Measurements from ENCODE around the gene CAPN2. TPM values are rescaled to one million over a fixed set of nuclear protein-coding genes. Genes with fewer than 3 reads are reported as not detected.

CAPN2 gene
- 10 to 100 TPM; 31.1 to 33.1 TPM for total RNA-seq

DNA sequence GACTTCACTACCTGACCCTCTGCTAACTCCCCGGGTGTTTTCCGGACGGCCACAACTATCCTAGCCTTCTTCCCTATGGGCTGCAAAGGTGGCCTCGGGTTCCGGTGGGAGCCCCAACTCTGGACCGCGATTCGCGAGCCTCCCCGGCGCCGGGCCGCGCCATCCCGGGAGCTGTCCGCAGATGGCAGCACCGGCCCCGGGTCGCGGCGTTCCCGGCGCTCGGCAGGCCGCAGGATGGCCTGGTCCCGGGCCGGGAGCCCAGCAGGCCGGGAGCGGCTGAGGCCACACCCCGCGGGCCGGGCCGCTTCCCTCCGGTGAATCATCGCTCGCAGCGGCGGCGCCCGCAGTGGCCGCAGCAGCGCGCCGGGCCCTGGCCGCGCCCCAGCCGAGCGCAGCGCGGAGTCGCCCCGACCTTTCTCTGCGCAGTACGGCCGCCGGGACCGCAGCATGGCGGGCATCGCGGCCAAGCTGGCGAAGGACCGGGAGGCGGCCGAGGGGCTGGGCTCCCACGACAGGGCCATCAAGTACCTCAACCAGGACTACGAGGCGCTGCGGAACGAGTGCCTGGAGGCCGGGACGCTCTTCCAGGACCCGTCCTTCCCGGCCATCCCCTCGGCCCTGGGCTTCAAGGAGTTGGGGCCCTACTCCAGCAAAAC, at the start of gene CAPN2:
Gene CAPN2, plus strand, starts transcription at position 346 of the 656 bp plus-strand sequence. Its CDS starts 102 bp downstream, at position 448.
- peak; percentile 47 for ATAC-seq
- peaks cover 2% of the 10 kb centered on the region for H3K36me3 Mint-ChIP-seq (ENCODE audit: low read depth)
- intact Hi-C loops (cut with DNase I, micrococcal nuclease) = loop anchor here (1.0 to 10.0 kb wide), 6 partner anchors 14 to 785 kb away; partner anchors contain the start of genes DEGS1 (in 1 of the 2) and WDR26 (in 1 of the 2)
- H3K4me1 Mint-ChIP-seq = peaks cover 62% of the 10 kb centered on the region
- DNase-seq = peak; percentile 76
- H3K27me3 Mint-ChIP-seq = no peaks in the 10 kb centered on the region
- no peaks in the 10 kb centered on the region for H3K9me3 Mint-ChIP-seq (ENCODE audit: low read depth)
- H3K27ac Mint-ChIP-seq = peak within 1 kb of the TSS; percentile 82
- ChIA-PET POLR2A (no interaction called here), CTCF (interaction anchor here (0.6 to 2.1 kb wide), 6 partner anchors 8 to 203 kb away, joined by 3 to 10 read pairs (median 4); no protein-coding TSS in a partner anchor)
- peak within 1 kb of the TSS; percentile 80 for H3K4me3 Mint-ChIP-seq

GRCh38 chr1:223662943-223663342, 49.4 kb upstream of the CAPN2 start:
- no peak overlapping the region for H3K4me3 Mint-ChIP-seq
- peaks cover 3% of the 10 kb centered on the region for H3K27me3 Mint-ChIP-seq
- H3K4me1 Mint-ChIP-seq = no peaks in the 10 kb centered on the region

DNA sequence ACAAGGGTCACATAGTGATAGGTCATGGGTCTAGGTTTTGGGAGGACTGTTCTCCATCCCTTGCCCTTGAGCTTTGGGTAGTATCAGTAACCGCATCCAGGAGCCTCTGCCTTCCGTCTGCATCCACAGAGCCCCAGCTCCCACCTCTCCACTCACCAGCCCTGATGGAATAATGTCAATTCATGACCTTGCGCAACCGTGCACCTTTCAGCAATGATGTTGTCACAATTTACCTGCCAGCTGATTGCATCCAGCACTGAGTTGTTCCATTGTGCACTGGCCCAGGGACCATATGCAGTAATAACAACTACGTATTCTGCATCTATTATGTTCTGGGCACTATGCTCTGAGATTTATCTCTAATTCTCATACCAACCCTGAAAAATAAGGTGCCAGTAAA, 48.2 kb upstream of the CAPN2 start:
- H3K9me3 Mint-ChIP-seq (ENCODE audit: low read depth) = no peaks in the 10 kb centered on the region
- no peak overlapping the region for H3K4me3 Mint-ChIP-seq
- no peaks in the 10 kb centered on the region for H3K36me3 Mint-ChIP-seq (ENCODE audit: low read depth)
- peaks cover 3% of the 10 kb centered on the region for H3K27me3 Mint-ChIP-seq
- DNase-seq = no peak
- POLR2A ChIA-PET = no interaction called here
- H3K4me1 Mint-ChIP-seq = no peaks in the 10 kb centered on the region
- no peak overlapping the region for H3K27ac Mint-ChIP-seq
- CTCF ChIA-PET = interaction anchor here (0.8 to 1.4 kb wide), 2 partner anchors 11 to 17 kb away, joined by 3 read pairs; no protein-coding TSS in a partner anchor
- intact Hi-C loops (cut with DNase I, micrococcal nuclease) = no loop called here
- no peak for ATAC-seq

More at GRCh38 chr1:223662943-223663342, 49.4 kb upstream of the CAPN2 start:
- ATAC-seq = no peak
- Mint-ChIP-seq H3K27ac (no peak overlapping the region), H3K36me3 (ENCODE audit: low read depth) (no peaks in the 10 kb centered on the region), H3K9me3 (ENCODE audit: low read depth) (no peaks in the 10 kb centered on the region)
- ChIA-PET POLR2A (no interaction called here), CTCF (interaction anchor here (1.0 kb wide), 1 partner anchor 31 kb away, joined by 3 read pairs; no protein-coding TSS in a partner anchor)
- no peak for DNase-seq
- intact Hi-C loops (cut with DNase I, micrococcal nuclease) = no loop called here

- no peaks in the 10 kb centered on the region for H3K36me3 Mint-ChIP-seq (ENCODE audit: low read depth)
Observed at GRCh38 chr1:223665592-223666312, 46.6 kb upstream of the CAPN2 start, which contains the start of gene CAPN8. Gene CAPN8 (minus strand): TSS chr1:223665701. CDS start chr1:223665646, 55 bp downstream.

DNA sequence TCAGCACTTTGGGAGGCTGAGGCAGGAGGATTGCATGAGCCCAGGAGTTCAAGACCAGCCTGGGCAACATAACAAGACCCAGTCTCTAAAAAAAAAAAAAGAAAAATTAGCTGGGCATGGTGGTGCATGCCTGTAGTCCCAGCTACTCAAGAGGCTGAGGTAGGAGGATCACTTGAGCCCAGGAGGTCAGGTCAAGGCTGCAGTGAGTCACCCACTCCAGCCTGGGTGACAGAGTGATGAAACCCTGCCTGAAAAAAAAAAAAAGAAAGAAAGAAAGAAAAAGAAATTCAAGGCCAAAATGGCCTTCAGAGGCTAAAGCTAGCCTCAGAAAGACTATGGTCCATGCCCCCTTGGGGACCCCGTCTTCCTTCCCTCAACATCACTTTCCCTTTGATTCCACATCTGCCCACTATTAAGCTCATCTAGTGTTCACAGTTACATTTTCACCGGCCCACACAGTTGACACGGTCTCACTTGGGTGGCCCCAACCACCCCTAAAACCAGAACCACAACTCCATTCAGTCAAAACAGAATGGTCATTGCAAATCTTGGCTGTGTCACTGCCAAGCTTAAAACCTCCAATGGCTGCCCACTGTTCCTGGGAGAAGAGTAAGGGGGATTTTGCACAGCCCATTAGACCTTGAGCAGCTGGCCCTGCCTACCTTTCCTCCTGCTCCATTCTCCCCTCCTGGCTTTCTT, 44.7 kb upstream of the CAPN2 start:
- Mint-ChIP-seq H3K27me3 (peaks cover 3% of the 10 kb centered on the region), H3K4me3 (no peak overlapping the region), H3K4me1 (no peaks in the 10 kb centered on the region), H3K27ac (no peak overlapping the region), H3K9me3 (ENCODE audit: low read depth) (no peaks in the 10 kb centered on the region), H3K36me3 (ENCODE audit: low read depth) (no peaks in the 10 kb centered on the region)
- ATAC-seq (no peak), DNase-seq (no peak)
- POLR2A ChIA-PET = no interaction called here
- intact Hi-C loops (cut with DNase I, micrococcal nuclease) = no loop called here
- CTCF ChIA-PET = interaction anchor here (0.6 to 1.0 kb wide), 3 partner anchors 16 to 139 kb away, joined by 3 read pairs; no protein-coding TSS in a partner anchor

More at GRCh38 chr1:223665592-223666312, 46.6 kb upstream of the CAPN2 start, which contains the start of gene CAPN8:
- no peaks in the 10 kb centered on the region for H3K4me1 Mint-ChIP-seq
- intact Hi-C loops (cut with DNase I, micrococcal nuclease) = no loop called here
- H3K4me3 Mint-ChIP-seq = no peak within 1 kb of the TSS
- H3K9me3 Mint-ChIP-seq (ENCODE audit: low read depth) = no peaks in the 10 kb centered on the region
- no peak within 1 kb of the TSS for H3K27ac Mint-ChIP-seq
- DNase-seq (no peak), ATAC-seq (no peak)
- peaks cover 3% of the 10 kb centered on the region for H3K27me3 Mint-ChIP-seq
- ChIA-PET CTCF (interaction anchor here (0.6 kb wide), 1 partner anchor 30 kb away, joined by 3 read pairs; no protein-coding TSS in a partner anchor), POLR2A (no interaction called here)

- ChIA-PET POLR2A (no interaction called here), CTCF (interaction anchor here (0.7 to 0.8 kb wide), 2 partner anchors 9 to 57 kb away, joined by 3 to 4 read pairs; no protein-coding TSS in a partner anchor)
- H3K9me3 Mint-ChIP-seq (ENCODE audit: low read depth) = peaks cover 4% of the 10 kb centered on the region
- ATAC-seq (no peak), DNase-seq (no peak)
- no peak overlapping the region for H3K4me3 Mint-ChIP-seq
- peaks cover under 1% of the 10 kb centered on the region for H3K27me3 Mint-ChIP-seq
- no peaks in the 10 kb centered on the region for H3K4me1 Mint-ChIP-seq
- intact Hi-C loops (cut with DNase I, micrococcal nuclease) = no loop called here
- no peak overlapping the region for H3K27ac Mint-ChIP-seq
- H3K36me3 Mint-ChIP-seq (ENCODE audit: low read depth) = no peaks in the 10 kb centered on the region
Observed at GRCh38 chr1:223669003-223669795, 43.1 kb upstream of the CAPN2 start.

GRCh38 chr1:223670458-223671159, 41.7 kb upstream of the CAPN2 start:
- no peak overlapping the region for H3K27ac Mint-ChIP-seq
- intact Hi-C loops (cut with DNase I, micrococcal nuclease) = no loop called here
- POLR2A ChIA-PET = no interaction called here
- H3K36me3 Mint-ChIP-seq (ENCODE audit: low read depth) = peaks cover 4% of the 10 kb centered on the region
- peak; percentile 47 for DNase-seq
- H3K4me3 Mint-ChIP-seq = no peak overlapping the region
- no peaks in the 10 kb centered on the region for H3K27me3 Mint-ChIP-seq
- H3K4me1 Mint-ChIP-seq = no peaks in the 10 kb centered on the region
- peak; percentile 70 for ATAC-seq
- CTCF ChIA-PET = no interaction called here
- peaks cover 12% of the 10 kb centered on the region for H3K9me3 Mint-ChIP-seq (ENCODE audit: low read depth)

DNA sequence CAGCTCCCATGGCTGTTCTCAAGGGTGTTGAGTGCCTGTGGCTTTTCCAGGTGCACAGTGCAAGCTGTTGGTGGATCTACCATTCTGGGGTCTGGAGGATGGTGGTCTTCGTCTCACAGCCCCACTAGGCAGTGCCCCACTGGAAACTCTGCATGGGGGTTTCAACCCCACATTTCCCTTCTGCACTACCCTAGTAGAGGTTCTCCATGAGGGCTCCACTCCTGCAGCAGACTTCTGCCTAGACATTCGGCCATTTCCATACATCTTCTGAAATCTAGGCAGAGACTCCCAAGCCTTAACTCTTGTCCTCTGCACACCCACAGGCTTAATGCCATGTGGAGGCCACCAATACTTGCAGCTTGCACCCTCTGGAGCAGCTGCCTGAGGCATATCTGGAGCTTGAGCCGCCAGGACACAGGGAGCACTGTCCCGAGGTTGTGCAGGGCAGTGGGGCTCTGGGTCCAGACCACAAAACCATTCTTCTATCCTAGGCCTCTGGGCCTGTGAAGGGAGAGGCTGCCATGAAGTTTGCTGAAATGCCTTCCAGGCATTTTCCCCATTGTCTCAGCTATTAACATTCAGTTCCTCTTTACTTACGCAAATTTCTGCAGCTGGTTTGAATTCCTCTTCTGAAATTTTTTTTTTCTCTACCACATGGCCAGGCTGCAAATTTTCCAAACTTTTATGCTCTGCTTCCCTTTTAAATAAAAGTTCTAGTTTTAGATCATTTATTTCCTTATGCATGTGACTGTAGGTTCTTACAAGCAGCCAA, 38.0 kb upstream of the CAPN2 start:
- POLR2A ChIA-PET = no interaction called here
- DNase-seq = no peak
- ATAC-seq = no peak
- Mint-ChIP-seq H3K4me3 (no peak overlapping the region), H3K27me3 (no peaks in the 10 kb centered on the region), H3K4me1 (no peaks in the 10 kb centered on the region), H3K9me3 (ENCODE audit: low read depth) (peaks cover 17% of the 10 kb centered on the region), H3K27ac (no peak overlapping the region), H3K36me3 (ENCODE audit: low read depth) (peaks cover 4% of the 10 kb centered on the region)
- intact Hi-C loops (cut with DNase I, micrococcal nuclease) = no loop called here
- CTCF ChIA-PET = interaction anchor here (0.7 to 1.4 kb wide), 3 partner anchors 10 to 1256 kb away, joined by 3 to 4 read pairs (median 3); no protein-coding TSS in a partner anchor

GRCh38 chr1:223678841-223679240, 33.5 kb upstream of the CAPN2 start:
- Mint-ChIP-seq H3K27me3 (no peaks in the 10 kb centered on the region), H3K36me3 (ENCODE audit: low read depth) (peaks cover 4% of the 10 kb centered on the region), H3K27ac (no peak overlapping the region), H3K4me3 (no peak overlapping the region), H3K9me3 (ENCODE audit: low read depth) (peaks cover 13% of the 10 kb centered on the region), H3K4me1 (no peaks in the 10 kb centered on the region)
- ChIA-PET POLR2A (no interaction called here), CTCF (interaction anchor here (1.0 to 1.1 kb wide), 2 partner anchors 51 to 71 kb away, joined by 3 read pairs; no protein-coding TSS in a partner anchor)
- DNase-seq = no peak
- intact Hi-C loops (cut with DNase I, micrococcal nuclease) = no loop called here
- ATAC-seq = no peak

DNA sequence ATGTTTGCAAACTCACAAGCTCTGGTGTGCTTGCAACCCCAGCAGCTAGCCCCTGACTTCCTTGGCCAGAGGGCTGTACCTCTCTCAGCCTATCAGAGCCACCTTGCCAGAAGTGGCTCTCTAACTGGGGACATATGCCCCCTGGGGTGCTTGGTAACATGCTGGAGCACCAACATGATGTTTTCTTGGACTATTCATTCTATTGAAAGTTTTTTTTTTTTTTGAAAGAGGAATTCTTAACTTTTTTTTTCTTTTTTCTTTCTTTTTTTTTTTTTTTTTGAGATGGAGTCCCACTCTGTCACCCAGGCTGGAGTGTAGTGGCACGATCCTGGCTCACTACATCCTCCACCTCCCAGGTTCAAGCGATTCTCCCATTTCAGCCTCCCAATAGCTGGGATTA, 32.2 kb upstream of the CAPN2 start:
- no peaks in the 10 kb centered on the region for H3K4me1 Mint-ChIP-seq
- H3K27me3 Mint-ChIP-seq = no peaks in the 10 kb centered on the region
- CTCF ChIA-PET = interaction anchor here (0.7 to 1.3 kb wide), 4 partner anchors 8 to 554 kb away, joined by 3 to 4 read pairs (median 3); no protein-coding TSS in a partner anchor
- no peak overlapping the region for H3K4me3 Mint-ChIP-seq
- H3K9me3 Mint-ChIP-seq (ENCODE audit: low read depth) = peaks cover 5% of the 10 kb centered on the region
- H3K27ac Mint-ChIP-seq = no peak overlapping the region
- no peaks in the 10 kb centered on the region for H3K36me3 Mint-ChIP-seq (ENCODE audit: low read depth)
- ATAC-seq (no peak), DNase-seq (no peak)
- intact Hi-C loops (cut with DNase I, micrococcal nuclease) = loop anchor here (5.0 to 10.0 kb wide), 2 partner anchors 148 to 885 kb away; no protein-coding TSS in a partner anchor
- POLR2A ChIA-PET = no interaction called here

All from activated CD4-positive, alpha-beta T cell treated with anti-CD3 and anti-CD28 coated beads for 36 hours (primary cell).